HCT116 (cell line): Measurements from ENCODE around the gene ACRBP. TPM values are rescaled to one million over a fixed set of nuclear protein-coding genes. Genes with fewer than 3 reads are reported as not detected.

ENCODE experiments used
- ATAC-seq: fragments of 200-7000 bp; cut with Tn5 transposase; 2 replicates; pipeline ENCODE4 v1.9.1; 2020; ENCODE audit warnings: mild to moderate bottlenecking, moderate library complexity
- BruUV-seq: library from RNA; stranded (reverse); fragments of 400-500 nt; replicated peaks from 2 replicates; lab custom pipeline; 2021; lab: Mats Ljungman, UMichigan
- CTCF ChIA-PET: fragments of 300-600 bp; sonication (Branson Sonifier 250); formaldehyde crosslinking; loops from one replicate; lab custom pipeline; 2021; ENCODE audit warnings: antibody characterized with exemption; lab: Charles Lee
- POLR2A ChIA-PET: fragments of 300-600, 350-600 bp; sonication (Branson Sonifier 250); formaldehyde crosslinking; loops from one replicate; lab custom pipeline; 2021; ENCODE audit warnings: antibody characterized with exemption; lab: Charles Lee
- RAD21 ChIA-PET, 2 experiments: fragments of 300-600 bp; sonication (Branson Sonifier 250); formaldehyde crosslinking; loops; one replicate each; lab custom pipeline; 2023; ENCODE audit warnings: low total read pairs in 2 of 2; ENCODE audit not compliant: uncharacterized antibody in 2 of 2, unreplicated experiment in 2 of 2, low non-redundant PET in 1 of 2; lab: Charles Lee
- DNase-seq: peaks from one replicate; pipeline ENCODE4 v3.0.0-alpha.2; 2010; ENCODE audit warnings: low read depth, low spot score
- H2AFZ ChIP-seq: fragments of 200-600 bp; shearing (Covaris generic), sonication (generic); 2 replicates; pipeline ENCODE4 v1.6.1; 2017; ENCODE audit warnings: low read depth, mixed run types, mixed read lengths, antibody characterized with exemption, low read length; ENCODE audit not compliant: poor library complexity, severe bottlenecking
- H3K27ac ChIP-seq: 2 replicates; pipeline ENCODE4 v1.5.1; 2012; ENCODE audit warnings: low read depth, low read length
- H3K27me3 ChIP-seq: fragments of 200-600 bp; sonication (generic); 2 replicates; pipeline ENCODE4 v1.6.1; 2016; ENCODE audit warnings: mixed run types, low read length, mixed read lengths; ENCODE audit not compliant: insufficient read depth
- H3K36me3 ChIP-seq, 2 experiments: fragments of 200-500 bp in 1 of 2; fragments of 200-600 bp in 1 of 2; sonication (Bioruptor generic) in 1 of 2; sonication (generic) in 1 of 2; 2 replicates each; pipeline versions ENCODE4 v1.5.1 to v1.6.1; 2014 to 2016; ENCODE audit warnings: low read length in 2 of 2, inconsistent platforms in 1 of 2, mixed read lengths in 1 of 2, mixed run types in 1 of 2; ENCODE audit not compliant: insufficient read depth in 2 of 2, control insufficient read depth in 1 of 2
- H3K4me1 ChIP-seq, 2 experiments: fragments of 200-600 bp in 1 of 2; sonication (generic) in 1 of 2; 2 replicates each; pipeline versions ENCODE4 v1.5.1 to v1.6.1; 2012 to 2017; ENCODE audit warnings: low read length in 2 of 2, inconsistent platforms in 1 of 2, mild to moderate bottlenecking in 1 of 2, mixed read lengths in 1 of 2, mixed run types in 1 of 2, moderate library complexity in 1 of 2; ENCODE audit not compliant: insufficient read depth in 2 of 2, control insufficient read depth in 1 of 2
- H3K4me2 ChIP-seq: fragments of 200-600 bp; sonication (generic); 2 replicates; pipeline ENCODE4 v1.6.1; 2017; ENCODE audit warnings: mixed run types, low read length, mixed read lengths
- H3K4me3 ChIP-seq, 2 experiments: fragments of 200-600 bp in 1 of 2; sonication (generic) in 1 of 2; replicated peaks in 1 of 2; 2 replicates each; pipeline ENCODE4 v1.5.1; 2011 to 2016; ENCODE audit warnings: low read length in 2 of 2, control low read depth in 1 of 2, low read depth in 1 of 2, mild to moderate bottlenecking in 1 of 2, mixed read lengths in 1 of 2, mixed run types in 1 of 2
- H3K79me2 ChIP-seq: fragments of 200-600 bp; sonication (generic); 2 replicates; pipeline ENCODE4 v1.6.1; 2017; ENCODE audit warnings: mild to moderate bottlenecking, mixed run types, low read length, moderate library complexity, mixed read lengths; ENCODE audit not compliant: insufficient read depth
- H3K9ac ChIP-seq: fragments of 200-600 bp; sonication (generic); 2 replicates; pipeline ENCODE4 v1.6.1; 2016; ENCODE audit warnings: low read length, mixed read lengths
- H3K9me2 ChIP-seq: fragments of 200-600 bp; sonication (generic), shearing (Covaris generic); 2 replicates; pipeline ENCODE4 v1.6.1; 2017; ENCODE audit warnings: mixed run types, mild to moderate bottlenecking, moderate library complexity; ENCODE audit not compliant: insufficient read depth
- H3K9me3 ChIP-seq, 2 experiments: fragments of 200-500 bp in 1 of 2; fragments of 200-600 bp in 1 of 2; sonication (Bioruptor generic) in 1 of 2; sonication (generic) in 1 of 2; 2 replicates each; pipeline ENCODE4 v1.6.1; 2014 to 2017; ENCODE audit warnings: low read length in 2 of 2, mixed read lengths in 2 of 2, inconsistent platforms in 1 of 2, low read depth in 1 of 2, mild to moderate bottlenecking in 1 of 2, mixed run types in 1 of 2, moderate library complexity in 1 of 2; ENCODE audit not compliant: control insufficient read depth in 1 of 2, insufficient read depth in 1 of 2
- H4K20me1 ChIP-seq: fragments of 200-600 bp; sonication (generic), shearing (Covaris generic); 2 replicates; pipeline ENCODE4 v1.6.1; 2017; ENCODE audit warnings: mixed run types, mild to moderate bottlenecking, moderate library complexity; ENCODE audit not compliant: insufficient read depth
- CBX3 ChIP-seq: IDR thresholded peaks from 2 replicates; pipeline ENCODE4 v1.6.1; 2012; ENCODE audit warnings: low read depth
- CEBPB ChIP-seq: IDR thresholded peaks from 2 replicates; pipeline ENCODE4 v1.6.1; 2012; ENCODE audit warnings: low read depth
- EGR1 ChIP-seq: IDR thresholded peaks from 2 replicates; pipeline ENCODE4 v1.6.1; 2012; ENCODE audit warnings: low read depth
- EZH2 ChIP-seq: fragments of 200-600 bp; sonication (generic); IDR thresholded peaks from 2 replicates; pipeline ENCODE4 v1.6.1; 2017; ENCODE audit warnings: antibody characterized with exemption, mixed run types
- EZH2phosphoT487 ChIP-seq: fragments of 200-600 bp; IDR thresholded peaks from 2 replicates; pipeline ENCODE4 v1.6.1; 2018; ENCODE audit warnings: antibody characterized with exemption, borderline replicate concordance
- FOSL1 ChIP-seq: IDR thresholded peaks from 2 replicates; pipeline ENCODE4 v1.6.1; 2012; ENCODE audit warnings: low read depth
- JUND ChIP-seq: IDR thresholded peaks from 2 replicates; pipeline ENCODE4 v1.6.1; 2012
- POLR2A ChIP-seq: IDR thresholded peaks from 2 replicates; pipeline ENCODE4 v1.7.0; 2011; ENCODE audit warnings: borderline replicate concordance; ENCODE audit not compliant: insufficient read depth, insufficient read length; ENCODE audit errors: extremely low read depth
- POLR2AphosphoS5 ChIP-seq: IDR thresholded peaks from 2 replicates; pipeline ENCODE4 v1.6.1; 2011; ENCODE audit warnings: mild to moderate bottlenecking, low read depth, low read length, moderate library complexity
- RAD21 ChIP-seq: IDR thresholded peaks from 2 replicates; pipeline ENCODE4 v1.6.1; 2012; ENCODE audit warnings: low read depth, mild to moderate bottlenecking
- SIN3A ChIP-seq: IDR thresholded peaks from 2 replicates; pipeline ENCODE4 v1.6.1; 2012; ENCODE audit warnings: low read depth
- SP1 ChIP-seq: IDR thresholded peaks from 2 replicates; pipeline ENCODE4 v1.6.1; 2012; ENCODE audit warnings: low read depth
- SRF ChIP-seq: IDR thresholded peaks from 2 replicates; pipeline ENCODE4 v1.6.1; 2012; ENCODE audit warnings: low read depth
- YY1 ChIP-seq: IDR thresholded peaks from 2 replicates; pipeline ENCODE4 v1.6.1; 2011; ENCODE audit warnings: low read length, low read depth, moderate library complexity, mild to moderate bottlenecking; ENCODE audit not compliant: insufficient replicate concordance; ENCODE audit errors: extremely low read depth
- ZFX ChIP-seq: fragments of 450-650 bp; IDR thresholded peaks from 2 replicates; pipeline ENCODE4 v1.6.1; 2017
- ZNF274 ChIP-seq: fragments of 200-500 bp; sonication (Bioruptor generic); IDR thresholded peaks from 2 replicates; pipeline ENCODE4 v1.6.1; 2014; ENCODE audit warnings: mild to moderate bottlenecking, low read depth, low read length, inconsistent platforms
- intact Hi-C: fragments of 100-400 bp; cut with micrococcal nuclease; formaldehyde crosslinking; loops from 2 replicates; pipeline ENCODE4 v1.10.0; 2022
- total RNA-seq: library from RNA; stranded (reverse); gene quantifications from one replicate; pipeline ENCODE4 v1.2.1, GENCODE V29; 2021; ENCODE audit not compliant: unreplicated experiment
- TF ChIP-seq, protein P1 (sequence below): IDR thresholded peaks from 2 replicates; pipeline ENCODE4 v1.6.1; 2012; ENCODE audit warnings: low read depth
- TF ChIP-seq, protein P2 (sequence below): IDR thresholded peaks from 2 replicates; pipeline ENCODE4 v1.6.1; 2012
- TF ChIP-seq, protein P3 (sequence below), 3 experiments: fragments of 200-600 bp in 1 of 3; sonication (generic) in 1 of 3; IDR thresholded peaks in 2 of 3; conservative IDR thresholded peaks in 1 of 3; 2 replicates each; pipeline ENCODE4 v1.5.1; 2012 to 2017; ENCODE audit warnings: low read depth in 2 of 3, low read length in 2 of 3, antibody characterized with exemption in 1 of 3, borderline replicate concordance in 1 of 3, control low read depth in 1 of 3, mild to moderate bottlenecking in 1 of 3, mixed read lengths in 1 of 3, mixed run types in 1 of 3, moderate library complexity in 1 of 3; ENCODE audit not compliant: insufficient read depth in 1 of 3

ACRBP gene
- total RNA-seq, 1 experiment from 2014 or later, result 1.0 TPM

DNA sequence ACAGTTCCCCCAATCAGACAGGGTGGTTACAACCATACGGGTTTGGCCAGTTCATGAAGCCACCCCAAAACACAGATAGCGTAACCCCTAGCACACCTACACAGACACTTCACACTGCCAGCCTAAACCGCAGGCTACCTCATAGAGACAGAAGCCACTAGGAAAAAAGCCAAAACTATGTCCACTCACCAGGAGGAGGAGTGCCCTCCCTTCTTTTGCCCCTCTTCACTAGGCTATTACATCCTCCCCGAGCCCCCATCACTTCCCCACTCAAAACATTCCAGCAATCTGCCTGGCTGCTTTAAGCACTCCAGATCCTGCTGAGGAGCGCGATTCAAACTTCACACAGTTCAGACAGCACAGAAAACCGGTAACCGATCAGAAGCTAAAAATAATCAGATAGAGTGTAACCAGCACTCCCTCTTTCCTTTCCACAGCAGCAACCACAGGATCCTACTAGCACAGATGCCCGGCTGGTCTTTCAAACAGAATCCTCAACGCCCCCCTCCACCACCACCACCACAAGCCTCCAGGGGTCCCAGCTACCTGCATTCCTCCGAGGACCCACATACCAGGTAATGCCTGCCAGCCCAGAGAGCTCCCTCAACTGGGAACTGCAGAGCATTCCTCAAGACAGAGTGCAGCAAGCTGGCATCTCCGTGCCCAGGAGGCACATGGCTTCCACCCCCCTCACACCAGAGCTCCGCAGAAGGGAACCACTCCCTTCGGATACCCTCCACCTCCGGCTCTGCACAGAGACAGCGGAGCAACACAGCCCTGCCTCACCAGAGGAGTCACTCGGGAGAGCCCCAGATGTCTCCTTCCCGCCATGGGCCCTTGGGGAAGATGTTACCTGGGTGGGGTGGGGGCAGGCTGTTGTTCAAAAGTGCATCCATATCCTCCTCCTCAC, 41.6 kb downstream of the ACRBP start:
- Histone ChIP-seq H3K9me2 (no peaks in the 10 kb centered on the region), H3K36me3 (peaks cover 28 to 43% of the 10 kb centered on the region in 2 experiments), H3K4me3 (peak overlapping the region; percentile 87 to 89), H3K79me2 (peaks cover 60% of the 10 kb centered on the region), H3K27ac (peak overlapping the region; percentile 88), H3K4me1 (peaks cover 27 to 41% of the 10 kb centered on the region in 2 experiments), H3K4me2 (peak overlapping the region; percentile 96), H3K9me3 (no peaks in the 10 kb centered on the region), H2AFZ (no peak overlapping the region), H4K20me1 (no peaks in the 10 kb centered on the region; the same call in 1 of the 2 replicates), H3K27me3 (no peaks in the 10 kb centered on the region), H3K9ac (peak overlapping the region; percentile 83)
- DNase-seq (no peak), ATAC-seq (no peak; the same call in 1 of the 2 replicates)
- intact Hi-C loops, result loop anchor here (2.0 to 5.0 kb wide), 3 partner anchors 38 to 247 kb away; partner anchors contain the start of genes CDCA3, ING4, NOP2 and USP5
- BruUV-seq, result TSS peak; percentile 41
- CTCF ChIA-PET, result no interaction called here
- TF ChIP-seq SP1, result no peak
- TF ChIP-seq POLR2AphosphoS5, result no peak
- no peak for TF ChIP-seq FOSL1
- TF ChIP-seq JUND, result no peak
- no peak for TF ChIP-seq SIN3A
- no peak for TF ChIP-seq ZFX
- TF ChIP-seq, protein P1, sequence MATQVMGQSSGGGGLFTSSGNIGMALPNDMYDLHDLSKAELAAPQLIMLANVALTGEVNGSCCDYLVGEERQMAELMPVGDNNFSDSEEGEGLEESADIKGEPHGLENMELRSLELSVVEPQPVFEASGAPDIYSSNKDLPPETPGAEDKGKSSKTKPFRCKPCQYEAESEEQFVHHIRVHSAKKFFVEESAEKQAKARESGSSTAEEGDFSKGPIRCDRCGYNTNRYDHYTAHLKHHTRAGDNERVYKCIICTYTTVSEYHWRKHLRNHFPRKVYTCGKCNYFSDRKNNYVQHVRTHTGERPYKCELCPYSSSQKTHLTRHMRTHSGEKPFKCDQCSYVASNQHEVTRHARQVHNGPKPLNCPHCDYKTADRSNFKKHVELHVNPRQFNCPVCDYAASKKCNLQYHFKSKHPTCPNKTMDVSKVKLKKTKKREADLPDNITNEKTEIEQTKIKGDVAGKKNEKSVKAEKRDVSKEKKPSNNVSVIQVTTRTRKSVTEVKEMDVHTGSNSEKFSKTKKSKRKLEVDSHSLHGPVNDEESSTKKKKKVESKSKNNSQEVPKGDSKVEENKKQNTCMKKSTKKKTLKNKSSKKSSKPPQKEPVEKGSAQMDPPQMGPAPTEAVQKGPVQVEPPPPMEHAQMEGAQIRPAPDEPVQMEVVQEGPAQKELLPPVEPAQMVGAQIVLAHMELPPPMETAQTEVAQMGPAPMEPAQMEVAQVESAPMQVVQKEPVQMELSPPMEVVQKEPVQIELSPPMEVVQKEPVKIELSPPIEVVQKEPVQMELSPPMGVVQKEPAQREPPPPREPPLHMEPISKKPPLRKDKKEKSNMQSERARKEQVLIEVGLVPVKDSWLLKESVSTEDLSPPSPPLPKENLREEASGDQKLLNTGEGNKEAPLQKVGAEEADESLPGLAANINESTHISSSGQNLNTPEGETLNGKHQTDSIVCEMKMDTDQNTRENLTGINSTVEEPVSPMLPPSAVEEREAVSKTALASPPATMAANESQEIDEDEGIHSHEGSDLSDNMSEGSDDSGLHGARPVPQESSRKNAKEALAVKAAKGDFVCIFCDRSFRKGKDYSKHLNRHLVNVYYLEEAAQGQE, result no peak
- no peak for TF ChIP-seq EZH2phosphoT487
- TF ChIP-seq EZH2, result no peak
- no peak for TF ChIP-seq POLR2A
- TF ChIP-seq, protein P2, sequence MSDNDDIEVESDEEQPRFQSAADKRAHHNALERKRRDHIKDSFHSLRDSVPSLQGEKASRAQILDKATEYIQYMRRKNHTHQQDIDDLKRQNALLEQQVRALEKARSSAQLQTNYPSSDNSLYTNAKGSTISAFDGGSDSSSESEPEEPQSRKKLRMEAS, result no peak
- no peak for TF ChIP-seq EGR1
- no peak for TF ChIP-seq ZNF274
- no peak for TF ChIP-seq CBX3
- no peak for TF ChIP-seq YY1
- TF ChIP-seq, protein P3, sequence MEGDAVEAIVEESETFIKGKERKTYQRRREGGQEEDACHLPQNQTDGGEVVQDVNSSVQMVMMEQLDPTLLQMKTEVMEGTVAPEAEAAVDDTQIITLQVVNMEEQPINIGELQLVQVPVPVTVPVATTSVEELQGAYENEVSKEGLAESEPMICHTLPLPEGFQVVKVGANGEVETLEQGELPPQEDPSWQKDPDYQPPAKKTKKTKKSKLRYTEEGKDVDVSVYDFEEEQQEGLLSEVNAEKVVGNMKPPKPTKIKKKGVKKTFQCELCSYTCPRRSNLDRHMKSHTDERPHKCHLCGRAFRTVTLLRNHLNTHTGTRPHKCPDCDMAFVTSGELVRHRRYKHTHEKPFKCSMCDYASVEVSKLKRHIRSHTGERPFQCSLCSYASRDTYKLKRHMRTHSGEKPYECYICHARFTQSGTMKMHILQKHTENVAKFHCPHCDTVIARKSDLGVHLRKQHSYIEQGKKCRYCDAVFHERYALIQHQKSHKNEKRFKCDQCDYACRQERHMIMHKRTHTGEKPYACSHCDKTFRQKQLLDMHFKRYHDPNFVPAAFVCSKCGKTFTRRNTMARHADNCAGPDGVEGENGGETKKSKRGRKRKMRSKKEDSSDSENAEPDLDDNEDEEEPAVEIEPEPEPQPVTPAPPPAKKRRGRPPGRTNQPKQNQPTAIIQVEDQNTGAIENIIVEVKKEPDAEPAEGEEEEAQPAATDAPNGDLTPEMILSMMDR (IDR thresholded peaks at IDR 0.05 in 2 of 3, conservative IDR thresholded peaks at IDR 0.05 in 1 of 3; ENCODE audit: borderline replicate concordance in 1 of 3, insufficient read depth in 1 of 3, low read depth in 2 of 3, low read length in 2 of 3), result no peak
- no peak for TF ChIP-seq CEBPB
- TF ChIP-seq SRF, result no peak
- no peak for TF ChIP-seq RAD21
- TF ChIP-seq, all 23 proteins: peak for 0
- ChIA-PET POLR2A (no interaction called here), RAD21 (no interaction called here)
